ENCODE results near the gene CADPS.
"Not testable (repeated sequence)": the region's sequence is repeated elsewhere in the genome, so short reads cannot be mapped to it uniquely, and the experiment has no call there.

The CADPS gene

DNA sequence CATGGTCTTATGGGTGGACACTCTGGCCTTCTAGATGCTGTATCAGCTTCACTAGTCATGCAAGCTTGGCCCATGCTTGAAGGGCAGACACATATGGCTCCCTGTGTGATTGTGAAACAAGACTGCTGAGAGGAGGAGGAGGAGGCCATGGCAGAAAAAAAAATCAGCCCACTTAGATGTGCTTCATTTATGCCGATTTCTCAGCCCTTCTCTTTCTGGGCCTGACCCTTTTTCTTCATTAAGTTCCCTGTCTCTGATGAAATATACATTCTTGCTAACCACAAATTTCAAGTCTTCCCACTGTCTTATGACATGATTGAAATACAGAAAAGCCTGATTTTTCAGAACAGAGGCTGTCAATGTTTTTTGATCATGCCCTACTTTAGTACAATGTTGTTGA lies 288.9 kb downstream of the CADPS start:
- H3K36me3 ChIP-seq (ENCODE audit: insufficient read depth), result no peaks in the 10 kb centered on the region
- H3K27ac ChIP-seq, result no peak overlapping the region
- no peaks in the 10 kb centered on the region for H3K79me2 ChIP-seq (ENCODE audit: insufficient read depth, low read depth)
- TF ChIP-seq, protein P1, sequence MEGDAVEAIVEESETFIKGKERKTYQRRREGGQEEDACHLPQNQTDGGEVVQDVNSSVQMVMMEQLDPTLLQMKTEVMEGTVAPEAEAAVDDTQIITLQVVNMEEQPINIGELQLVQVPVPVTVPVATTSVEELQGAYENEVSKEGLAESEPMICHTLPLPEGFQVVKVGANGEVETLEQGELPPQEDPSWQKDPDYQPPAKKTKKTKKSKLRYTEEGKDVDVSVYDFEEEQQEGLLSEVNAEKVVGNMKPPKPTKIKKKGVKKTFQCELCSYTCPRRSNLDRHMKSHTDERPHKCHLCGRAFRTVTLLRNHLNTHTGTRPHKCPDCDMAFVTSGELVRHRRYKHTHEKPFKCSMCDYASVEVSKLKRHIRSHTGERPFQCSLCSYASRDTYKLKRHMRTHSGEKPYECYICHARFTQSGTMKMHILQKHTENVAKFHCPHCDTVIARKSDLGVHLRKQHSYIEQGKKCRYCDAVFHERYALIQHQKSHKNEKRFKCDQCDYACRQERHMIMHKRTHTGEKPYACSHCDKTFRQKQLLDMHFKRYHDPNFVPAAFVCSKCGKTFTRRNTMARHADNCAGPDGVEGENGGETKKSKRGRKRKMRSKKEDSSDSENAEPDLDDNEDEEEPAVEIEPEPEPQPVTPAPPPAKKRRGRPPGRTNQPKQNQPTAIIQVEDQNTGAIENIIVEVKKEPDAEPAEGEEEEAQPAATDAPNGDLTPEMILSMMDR (conservative IDR thresholded peaks at IDR 0.05; ENCODE audit: low read depth, low read length), result no peak
- H3K9ac ChIP-seq, result no peak overlapping the region
- H4K20me1 ChIP-seq (ENCODE audit: insufficient read depth), result no peaks in the 10 kb centered on the region
- H3K27me3 ChIP-seq (ENCODE audit: insufficient read depth, low read depth), result no peaks in the 10 kb centered on the region
- no peak overlapping the region for H3K4me2 ChIP-seq
- H3K4me3 ChIP-seq (IDR thresholded peaks at IDR 0.05; ENCODE audit: insufficient read depth, low read depth, low read length), result no peak overlapping the region
- no peaks in the 10 kb centered on the region for H3K4me1 ChIP-seq (ENCODE audit: low read depth, poor library complexity, severe bottlenecking)
- no peak overlapping the region for H2AFZ ChIP-seq (ENCODE audit: low read depth)

DNA sequence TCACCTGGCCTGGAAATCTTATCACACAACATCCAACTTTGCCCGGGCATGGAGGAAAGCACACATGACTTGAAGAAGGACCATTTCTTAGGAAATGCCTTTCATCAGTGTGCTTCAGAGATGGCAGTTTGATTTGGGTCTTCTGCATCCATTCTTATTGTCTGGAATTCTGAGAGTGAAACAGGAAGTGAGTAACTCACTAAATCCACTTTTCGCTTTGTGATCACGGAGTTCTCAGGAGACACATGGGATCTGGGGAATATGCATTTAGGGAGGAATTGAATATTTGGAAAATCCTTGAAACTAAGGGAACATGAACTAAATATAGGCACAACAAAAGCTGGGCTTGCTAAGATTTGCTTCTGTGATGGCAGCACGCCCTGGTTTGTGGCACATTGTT lies 289.4 kb downstream of the CADPS start:
- H3K4me2 ChIP-seq, result no peak overlapping the region
- no peak overlapping the region for H3K27ac ChIP-seq

DNA sequence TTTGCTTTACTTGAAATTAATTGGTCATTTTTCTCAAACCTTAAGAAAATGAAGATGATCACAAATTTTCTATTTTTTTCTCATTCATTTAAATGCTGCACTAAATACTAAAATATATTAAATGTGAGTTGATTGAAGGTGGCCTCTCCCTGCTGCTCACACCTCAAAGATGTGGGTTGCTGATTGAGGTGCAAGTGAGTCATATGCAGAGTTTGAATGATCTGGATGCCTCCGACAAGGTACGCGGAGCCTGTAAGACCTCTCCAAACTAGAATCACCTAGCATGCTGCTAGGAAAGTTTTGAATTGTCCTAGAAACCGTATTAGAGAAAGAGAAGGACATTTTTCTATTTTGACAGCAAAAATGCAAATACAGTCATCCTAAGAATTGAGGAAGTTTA lies 290.6 kb downstream of the CADPS start:
- TF ChIP-seq, protein P1 (conservative IDR thresholded peaks at IDR 0.05; ENCODE audit: low read depth, low read length), result no peak
- Histone ChIP-seq H3K79me2 (ENCODE audit: insufficient read depth, low read depth) (no peaks in the 10 kb centered on the region), H4K20me1 (ENCODE audit: insufficient read depth) (no peaks in the 10 kb centered on the region), H3K27ac (no peak overlapping the region), H2AFZ (ENCODE audit: low read depth) (no peak overlapping the region), H3K4me1 (ENCODE audit: low read depth, poor library complexity, severe bottlenecking) (no peaks in the 10 kb centered on the region), H3K9ac (no peak overlapping the region), H3K4me3 (IDR thresholded peaks at IDR 0.05; ENCODE audit: insufficient read depth, low read depth, low read length) (no peak overlapping the region), H3K4me2 (no peak overlapping the region), H3K36me3 (ENCODE audit: insufficient read depth) (no peaks in the 10 kb centered on the region), H3K27me3 (ENCODE audit: insufficient read depth, low read depth) (no peaks in the 10 kb centered on the region)

More for the DNA sequence above, 289.4 kb downstream of the CADPS start:
- H3K9ac ChIP-seq, result no peak overlapping the region
- no peaks in the 10 kb centered on the region for H3K27me3 ChIP-seq (ENCODE audit: insufficient read depth, low read depth)
- H3K4me3 ChIP-seq (IDR thresholded peaks at IDR 0.05; ENCODE audit: insufficient read depth, low read depth, low read length), result no peak overlapping the region
- no peaks in the 10 kb centered on the region for H4K20me1 ChIP-seq (ENCODE audit: insufficient read depth)
- no peaks in the 10 kb centered on the region for H3K79me2 ChIP-seq (ENCODE audit: insufficient read depth, low read depth)
- no peak overlapping the region for H2AFZ ChIP-seq (ENCODE audit: low read depth)
- TF ChIP-seq, protein P1 (conservative IDR thresholded peaks at IDR 0.05; ENCODE audit: low read depth, low read length), result no peak
- H3K36me3 ChIP-seq (ENCODE audit: insufficient read depth), result no peaks in the 10 kb centered on the region
- H3K4me1 ChIP-seq (ENCODE audit: low read depth, poor library complexity, severe bottlenecking), result no peaks in the 10 kb centered on the region

DNA sequence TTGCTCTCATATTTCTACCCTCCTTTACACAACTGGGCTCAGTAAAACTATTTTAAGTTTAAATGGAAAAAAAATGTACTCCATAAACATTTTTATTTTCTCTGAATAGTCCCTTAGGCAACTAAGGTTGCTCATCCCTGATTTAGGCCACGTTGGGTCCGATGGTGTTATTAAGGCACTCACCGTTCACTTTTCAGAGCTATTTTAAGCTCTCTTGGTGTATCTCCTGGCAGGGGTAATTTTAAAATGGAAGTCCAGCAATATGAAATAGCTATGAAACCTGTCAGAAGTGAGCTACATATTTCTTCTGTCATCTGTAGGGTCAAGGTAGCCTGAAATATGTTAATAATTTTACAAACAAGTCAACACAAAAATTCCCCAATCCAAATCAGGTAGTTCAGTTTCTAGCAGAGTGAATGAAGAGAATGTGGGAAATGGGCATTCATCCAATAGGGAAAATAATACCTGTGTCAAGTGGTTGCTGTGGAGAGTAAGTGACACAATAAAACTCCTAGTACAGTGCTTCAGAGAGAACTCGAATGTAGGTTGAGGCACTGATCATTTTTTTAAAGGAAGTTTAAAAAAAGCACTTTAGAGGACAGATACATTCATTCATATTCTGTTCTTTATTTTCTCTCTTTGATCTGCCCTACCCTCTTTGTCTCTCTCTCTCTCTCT lies 292.6 kb downstream of the CADPS start:
- H3K4me2 ChIP-seq, result no peak overlapping the region
- no peaks in the 10 kb centered on the region for H3K36me3 ChIP-seq (ENCODE audit: insufficient read depth)
- no peaks in the 10 kb centered on the region for H4K20me1 ChIP-seq (ENCODE audit: insufficient read depth)
- TF ChIP-seq, protein P1 (conservative IDR thresholded peaks at IDR 0.05; ENCODE audit: low read depth, low read length), result no peak
- no peaks in the 10 kb centered on the region for H3K4me1 ChIP-seq (ENCODE audit: low read depth, poor library complexity, severe bottlenecking)
- no peaks in the 10 kb centered on the region for H3K79me2 ChIP-seq (ENCODE audit: insufficient read depth, low read depth)
- H3K9ac ChIP-seq, result no peak overlapping the region
- no peaks in the 10 kb centered on the region for H3K27me3 ChIP-seq (ENCODE audit: insufficient read depth, low read depth)
- no peak overlapping the region for H2AFZ ChIP-seq (ENCODE audit: low read depth)
- no peak overlapping the region for H3K4me3 ChIP-seq (IDR thresholded peaks at IDR 0.05; ENCODE audit: insufficient read depth, low read depth, low read length)
- no peak overlapping the region for H3K27ac ChIP-seq

DNA sequence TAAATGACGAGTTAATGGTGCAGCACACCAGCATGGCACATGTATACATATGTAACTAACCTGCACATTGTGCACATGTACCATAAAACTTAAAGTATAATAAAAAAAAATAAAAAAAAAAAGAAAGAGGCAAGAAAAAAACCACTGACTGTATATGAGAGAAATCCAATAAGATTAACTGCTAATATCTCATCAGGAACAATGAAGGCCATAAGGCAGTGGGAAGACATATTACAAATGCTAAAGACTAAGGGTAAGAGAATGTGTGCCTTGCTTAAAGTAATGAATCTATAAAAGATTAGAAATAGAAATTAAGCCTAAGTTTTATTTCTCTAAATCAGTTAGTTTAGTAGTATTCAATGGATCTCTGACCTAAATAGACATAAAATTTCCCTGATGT lies 294.7 kb downstream of the CADPS start:
- H2AFZ ChIP-seq (ENCODE audit: low read depth); H3K4me2 ChIP-seq; H3K79me2 ChIP-seq (ENCODE audit: insufficient read depth, low read depth); H3K36me3 ChIP-seq (ENCODE audit: insufficient read depth); H3K27me3 ChIP-seq (ENCODE audit: insufficient read depth, low read depth); H3K4me3 ChIP-seq (IDR thresholded peaks at IDR 0.05; ENCODE audit: insufficient read depth, low read depth, low read length); H3K9ac ChIP-seq; H4K20me1 ChIP-seq (ENCODE audit: insufficient read depth); H3K4me1 ChIP-seq (ENCODE audit: low read depth, poor library complexity, severe bottlenecking); H3K27ac ChIP-seq: not testable (repeated sequence)

Data from KMS-11 (cell line).